ENCODE data around the gene BMP7.
"Not testable (repeated sequence)": the region's sequence is repeated elsewhere in the genome, so short reads cannot be mapped to it uniquely, and the experiment has no call there.

BMP7 gene

DNA sequence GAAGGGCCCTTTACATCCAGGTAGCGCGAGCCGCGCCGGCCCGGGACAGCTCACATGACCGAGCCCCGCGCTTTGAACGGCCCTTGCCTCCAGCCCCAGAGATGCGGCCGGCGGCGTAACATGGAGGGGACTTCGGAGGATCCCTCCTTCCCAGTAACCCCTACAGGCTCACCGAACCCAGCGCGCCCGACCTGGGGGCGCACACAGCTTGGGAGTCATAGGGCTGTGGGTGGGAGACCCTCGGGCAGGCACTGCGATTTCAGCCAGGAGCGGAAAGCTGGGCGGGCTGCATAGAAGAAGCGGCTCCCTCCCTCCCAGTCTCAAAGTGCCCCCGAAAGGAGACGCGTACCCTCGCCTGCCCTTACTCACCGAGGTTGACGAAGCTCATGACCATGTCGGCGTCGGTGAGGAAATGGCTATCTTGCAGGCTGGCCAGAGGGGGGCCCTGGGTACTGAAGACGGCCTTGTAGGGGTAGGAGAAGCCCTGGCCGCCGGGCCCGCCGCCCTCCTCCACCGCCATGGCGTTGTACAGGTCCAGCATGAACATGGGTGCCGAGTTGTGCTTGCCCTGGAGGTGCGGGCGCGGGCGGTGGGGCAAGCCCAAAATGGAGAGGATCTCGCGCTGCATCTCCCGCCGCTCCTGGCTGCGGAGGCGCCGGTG is 975 bp downstream of the BMP7 start:
- no peak for DNase-seq (ENCODE audit: low read depth)

DNA sequence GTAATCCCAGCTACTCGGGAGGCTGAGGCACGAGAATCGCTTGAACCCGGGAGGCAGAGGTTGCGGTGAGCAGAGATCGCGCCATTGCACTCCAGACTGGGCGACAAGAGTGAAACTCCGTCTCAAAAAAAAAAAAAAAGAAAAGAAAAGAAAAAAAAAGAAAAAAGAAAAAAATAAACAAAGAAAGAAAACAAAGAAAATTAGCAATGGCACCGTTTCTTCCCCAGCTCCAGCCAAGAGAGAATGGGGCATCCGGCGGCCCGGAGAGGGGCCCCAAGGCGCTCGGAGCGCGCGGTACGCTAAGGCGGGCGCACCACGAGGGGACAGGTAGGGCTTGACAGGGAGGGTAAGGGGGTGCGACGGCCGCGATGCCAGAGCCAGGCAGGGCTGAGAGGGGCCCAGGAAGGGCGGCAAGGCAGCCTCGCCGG is 1.5 kb downstream of the BMP7 start:
- not testable (repeated sequence) for DNase-seq (ENCODE audit: low read depth)

DNA sequence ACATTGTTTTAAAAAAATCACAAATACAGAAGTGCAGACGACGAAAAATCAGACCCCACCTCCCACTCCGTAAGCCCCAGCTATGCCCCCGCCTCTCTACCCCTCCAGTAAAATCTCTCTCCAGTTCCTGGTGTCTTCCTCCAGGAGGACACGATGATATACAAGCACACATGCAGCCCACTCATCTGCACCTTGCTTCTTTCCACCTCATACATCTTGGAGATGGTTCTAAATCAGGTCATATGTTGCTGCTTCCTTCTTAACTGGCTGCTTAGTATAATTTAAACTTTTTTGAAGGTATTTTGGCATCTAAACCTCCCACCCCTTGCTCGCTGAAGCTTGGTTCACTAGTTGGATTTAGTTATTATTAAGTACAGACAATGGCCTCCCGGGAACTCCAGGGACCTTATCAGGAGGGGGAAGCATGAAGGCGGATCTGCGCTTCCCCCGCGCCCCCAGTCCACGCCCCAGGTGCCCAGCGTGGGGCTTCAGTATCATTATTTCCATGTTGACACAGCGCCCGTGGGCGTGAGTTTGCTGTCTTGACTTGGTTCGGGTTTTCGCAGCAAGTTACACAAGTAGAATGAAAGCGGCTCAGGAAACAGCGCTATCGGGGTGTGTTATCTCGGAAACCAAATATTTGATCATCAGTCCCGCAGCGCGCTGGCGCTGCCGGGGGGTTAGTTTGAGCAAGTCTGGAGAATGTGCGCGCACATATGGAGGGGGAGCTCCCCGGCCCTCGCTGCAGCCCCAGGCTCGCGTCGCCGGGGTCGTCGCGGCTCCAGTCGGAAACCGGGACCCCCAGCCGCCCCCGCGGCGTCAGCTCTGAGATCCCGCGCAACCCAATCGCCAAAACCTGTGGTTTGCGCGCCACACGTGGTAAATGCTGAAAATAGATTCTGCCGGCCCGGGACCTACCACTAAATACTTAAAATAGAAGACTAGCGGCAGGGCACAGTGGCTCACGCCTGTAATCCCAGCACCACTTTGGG is 2.3 kb downstream of the BMP7 start:
- no peak for DNase-seq (ENCODE audit: low read depth)

DNA sequence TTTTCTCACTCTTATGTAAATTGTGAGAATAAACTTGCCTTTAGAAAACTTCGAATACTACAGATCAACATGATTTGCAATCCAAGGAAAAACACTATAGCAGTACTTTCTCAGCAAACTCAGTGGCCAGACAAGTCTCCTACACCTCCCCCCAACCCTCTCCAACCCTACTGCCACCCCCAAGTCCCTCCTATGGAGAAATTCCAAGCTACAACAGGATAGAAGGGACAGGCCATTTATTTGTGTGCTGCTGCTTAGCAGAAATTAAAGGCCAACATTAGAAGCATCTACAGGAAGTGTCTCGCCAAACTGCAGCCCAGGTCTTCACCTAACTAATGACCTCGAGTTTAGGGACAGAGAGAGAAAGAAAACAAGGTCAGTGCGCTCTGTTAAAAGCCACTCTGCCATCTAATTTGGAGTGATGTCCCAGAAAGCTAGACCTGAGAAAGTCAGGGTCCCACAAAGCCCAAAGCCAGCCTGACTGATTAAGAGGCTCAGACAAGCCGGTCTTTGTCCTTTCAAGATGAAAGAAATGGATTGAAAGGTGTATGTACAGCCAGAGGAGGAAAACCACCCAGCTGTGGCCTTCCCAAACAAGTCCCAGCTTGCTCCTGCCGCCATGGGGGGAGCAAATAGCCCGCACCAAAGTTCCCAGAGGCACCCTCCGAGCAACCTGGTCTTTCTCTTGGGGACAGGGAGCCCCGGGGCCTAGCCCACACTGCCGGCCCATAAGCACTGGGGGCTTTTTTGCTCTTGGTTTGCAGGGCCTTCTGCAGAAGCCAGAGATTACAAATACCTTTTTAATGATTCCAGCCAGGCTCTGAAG is 3.4 kb downstream of the BMP7 start:
- DNase-seq (ENCODE audit: low read depth) = no peak

DNA sequence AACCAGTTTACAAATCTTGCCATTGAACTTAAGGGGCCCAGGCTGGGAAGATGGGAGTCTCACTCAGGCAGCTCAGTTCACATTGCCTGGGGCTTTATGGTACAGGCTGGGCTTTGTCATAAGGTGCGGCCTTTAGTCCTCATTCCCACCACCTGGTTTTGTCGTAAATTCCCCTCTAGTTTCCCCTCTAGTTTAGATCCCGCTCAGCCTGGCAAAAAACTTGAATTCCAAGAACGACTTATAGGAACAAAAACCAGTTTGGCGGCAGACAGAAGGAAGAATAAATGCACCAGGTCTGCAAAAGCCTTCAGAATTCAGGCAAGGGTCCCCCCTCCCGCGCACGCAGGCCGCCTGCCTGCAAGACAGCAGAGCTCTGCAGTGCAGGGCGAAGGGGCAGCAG is 4.1 kb downstream of the BMP7 start:
- DNase-seq (ENCODE audit: low read depth) = no peak

DNA sequence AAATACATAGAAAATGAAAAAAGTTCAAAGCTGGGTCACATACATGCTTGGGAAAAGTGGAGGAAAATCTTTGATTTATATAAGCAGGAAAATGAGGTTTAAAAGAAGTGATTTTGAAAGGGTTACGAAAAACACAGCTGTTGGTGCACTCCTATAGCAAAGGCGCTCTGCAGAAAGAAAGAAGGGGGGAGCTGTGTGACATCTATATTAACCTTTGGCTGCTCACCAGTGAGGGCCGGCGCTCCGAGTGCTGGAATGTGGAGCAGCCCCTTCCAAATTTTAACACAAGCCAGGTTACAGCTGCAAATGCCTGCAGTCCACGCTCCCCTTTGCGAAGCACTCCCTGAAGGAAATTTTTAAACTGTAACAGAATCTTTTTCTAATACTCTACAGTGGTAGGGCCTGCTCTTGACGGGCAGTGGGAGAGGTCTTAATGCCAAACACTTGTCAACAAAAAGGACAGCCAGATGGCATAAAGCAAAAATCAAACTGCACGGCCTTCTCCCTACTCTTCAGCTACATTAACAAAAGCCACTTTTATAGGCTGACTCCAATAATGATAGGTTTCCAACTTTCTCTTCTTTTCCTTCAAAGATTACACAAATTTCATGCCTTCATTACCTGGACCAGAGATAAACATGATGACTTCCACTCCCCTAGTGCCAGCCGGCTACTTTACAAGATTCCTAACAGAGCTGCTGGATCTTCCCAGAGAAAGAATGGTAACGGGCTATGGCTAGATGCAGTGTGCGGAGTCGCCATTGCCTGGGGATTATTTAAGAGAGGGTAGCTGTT is 4.8 kb downstream of the BMP7 start:
- no peak for DNase-seq (ENCODE audit: low read depth)

DNA sequence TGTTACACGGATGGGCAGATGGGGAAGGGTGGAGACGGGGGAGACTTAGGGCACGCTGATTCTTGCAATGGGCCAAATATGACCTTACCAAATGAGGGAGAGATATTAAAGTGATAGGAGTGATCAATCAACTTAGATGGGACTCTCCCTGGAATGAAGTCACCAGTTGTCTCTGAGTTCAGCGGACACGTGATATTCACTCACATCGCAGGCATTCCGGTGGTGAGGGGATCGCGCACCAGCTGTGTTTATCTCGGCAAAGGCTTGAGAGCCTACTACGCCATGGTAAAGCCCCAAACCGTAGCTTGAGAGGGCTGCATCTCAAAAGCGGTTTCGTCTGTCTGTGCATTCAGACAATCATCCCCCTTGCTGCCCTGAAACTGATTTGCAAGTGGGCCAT is 5.5 kb downstream of the BMP7 start:
- no peak for DNase-seq (ENCODE audit: low read depth)

DNA sequence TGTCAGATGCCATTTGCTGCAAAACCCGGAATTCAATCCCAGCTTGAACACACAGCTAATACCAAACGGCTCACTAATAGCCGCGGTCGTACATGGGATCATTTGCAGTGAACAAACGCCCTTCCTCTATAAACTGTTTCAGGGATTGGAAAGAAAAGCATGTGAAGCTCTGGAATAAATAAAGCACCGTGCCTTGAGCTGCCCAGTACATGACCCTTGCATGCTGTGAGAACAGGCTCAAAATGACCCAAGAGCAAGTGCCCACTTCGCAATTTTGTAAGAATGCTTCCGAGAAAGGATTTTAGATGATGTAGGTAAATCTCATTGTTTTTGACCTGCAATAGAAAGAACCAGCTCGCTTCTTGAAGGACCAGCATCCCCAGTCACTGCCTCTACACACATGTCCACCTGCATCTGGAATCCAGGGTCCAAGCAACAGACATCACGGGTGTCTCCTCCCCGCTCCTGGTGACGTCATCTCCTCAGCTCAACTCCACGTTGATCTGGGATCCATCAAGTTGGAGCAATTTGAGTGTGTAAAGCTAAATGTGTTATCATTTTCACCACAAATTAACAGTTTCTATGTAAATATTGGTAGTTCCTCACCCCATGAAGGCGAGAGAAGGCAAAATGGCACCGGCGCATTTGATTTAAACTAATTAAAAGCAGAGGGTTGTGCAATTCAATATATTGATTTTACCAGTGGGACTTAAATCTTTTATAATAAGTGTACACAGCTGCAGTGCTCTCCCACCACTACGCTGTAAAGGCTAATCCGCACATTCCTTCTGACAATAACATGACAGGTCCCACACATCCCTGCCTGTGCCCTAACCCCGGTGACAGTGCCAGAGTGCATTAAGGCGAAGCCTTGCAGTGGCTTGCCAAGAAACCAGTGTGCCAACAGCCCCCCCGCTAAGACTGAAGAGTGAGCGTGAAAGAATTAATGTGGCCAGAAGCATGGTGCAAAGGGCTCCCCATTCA is 6.2 kb downstream of the BMP7 start:
- no peak for DNase-seq (ENCODE audit: low read depth)

DNA sequence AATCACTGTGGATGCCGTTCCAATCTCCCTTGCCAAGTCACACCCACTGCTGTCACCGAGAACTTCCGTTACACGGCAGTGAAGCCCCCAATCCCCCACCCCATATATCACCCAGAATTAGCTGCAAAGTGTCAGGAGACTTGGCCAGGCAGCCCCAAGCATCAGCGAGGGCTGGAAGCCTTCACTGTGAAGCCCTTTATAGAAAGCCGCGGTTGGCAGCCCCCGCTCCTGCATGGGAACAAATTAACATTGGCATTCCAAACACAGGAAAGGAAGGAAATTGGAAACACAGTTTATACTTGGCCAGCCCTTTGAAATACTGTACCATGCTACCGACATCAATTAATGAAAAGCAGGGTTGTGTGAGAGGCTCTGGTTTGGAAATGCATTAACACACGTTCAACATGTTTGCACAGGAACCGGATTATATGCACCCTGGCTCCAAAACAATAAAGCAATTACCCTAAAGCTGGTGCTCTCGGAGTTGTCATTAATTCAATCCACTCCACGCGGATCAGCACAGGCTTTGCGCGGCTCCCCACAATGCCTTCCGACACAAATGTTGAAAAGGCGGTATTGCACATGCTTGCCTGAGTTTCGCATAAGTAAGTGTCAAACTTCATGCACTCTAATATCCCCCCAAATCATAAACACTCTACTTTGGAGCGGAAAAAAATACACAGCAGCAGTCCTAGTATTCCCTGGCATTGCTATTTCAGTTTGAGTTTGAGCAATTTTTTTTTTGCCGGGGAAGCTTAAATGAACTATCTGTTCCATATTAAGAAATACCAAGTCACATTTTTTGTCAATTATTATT is 7.1 kb downstream of the BMP7 start:
- no peak for DNase-seq (ENCODE audit: low read depth)

DNA sequence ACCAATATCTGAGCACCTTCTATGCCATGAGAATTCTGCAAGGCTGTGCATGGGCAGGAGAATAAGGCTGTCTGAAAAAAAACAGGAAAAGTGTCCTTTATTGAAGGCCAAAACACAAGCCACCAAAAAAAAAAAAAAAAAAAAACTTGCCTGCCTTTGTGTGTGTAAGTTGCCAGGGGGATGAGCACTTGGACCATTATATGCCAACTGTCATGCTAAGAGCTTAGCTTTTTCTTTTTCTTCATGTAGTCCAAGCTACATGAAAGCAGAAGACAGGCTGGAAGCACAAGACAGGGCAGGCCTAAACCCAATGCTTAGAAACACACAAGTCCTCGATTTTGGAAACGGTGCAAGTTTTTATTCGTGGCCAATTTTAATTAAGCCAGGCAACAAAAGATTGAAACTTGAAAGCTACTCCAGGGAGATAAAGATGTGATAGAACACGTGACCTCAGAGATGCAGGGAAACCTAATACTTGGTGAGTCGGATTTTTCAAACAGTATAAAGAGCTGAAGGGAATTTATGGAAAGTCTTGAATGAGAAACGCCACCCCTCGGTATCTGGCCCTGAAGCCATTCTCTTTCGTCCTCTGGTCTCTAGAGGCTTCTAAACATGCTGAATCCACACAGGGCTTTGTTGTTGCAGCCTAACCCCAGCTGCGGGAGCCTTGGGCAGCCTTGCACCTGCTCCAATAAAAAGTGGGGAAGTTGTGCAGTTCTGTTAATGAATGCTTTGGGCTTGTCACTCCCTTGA is 8.6 kb downstream of the BMP7 start:
- no peak for DNase-seq (ENCODE audit: low read depth)

DNA sequence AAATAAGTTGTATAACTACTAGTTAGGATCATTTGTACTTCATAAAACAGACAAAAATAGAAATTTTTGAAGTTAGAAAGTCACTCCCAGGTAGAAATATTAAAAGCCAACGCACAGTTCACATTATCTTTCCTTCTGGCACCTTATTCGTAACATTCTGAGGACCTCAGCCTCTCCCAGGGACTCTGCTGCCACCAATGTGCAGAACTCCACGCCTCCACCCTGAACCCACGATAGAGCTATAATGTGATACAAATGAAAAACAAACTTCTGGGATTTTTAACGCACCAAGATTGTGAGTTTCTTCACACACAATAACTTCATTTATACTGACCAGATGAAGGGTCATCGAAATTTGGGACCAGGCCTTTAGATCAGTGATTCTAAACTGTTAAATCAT is 9.5 kb downstream of the BMP7 start:
- DNase-seq (ENCODE audit: low read depth) = no peak

DNA sequence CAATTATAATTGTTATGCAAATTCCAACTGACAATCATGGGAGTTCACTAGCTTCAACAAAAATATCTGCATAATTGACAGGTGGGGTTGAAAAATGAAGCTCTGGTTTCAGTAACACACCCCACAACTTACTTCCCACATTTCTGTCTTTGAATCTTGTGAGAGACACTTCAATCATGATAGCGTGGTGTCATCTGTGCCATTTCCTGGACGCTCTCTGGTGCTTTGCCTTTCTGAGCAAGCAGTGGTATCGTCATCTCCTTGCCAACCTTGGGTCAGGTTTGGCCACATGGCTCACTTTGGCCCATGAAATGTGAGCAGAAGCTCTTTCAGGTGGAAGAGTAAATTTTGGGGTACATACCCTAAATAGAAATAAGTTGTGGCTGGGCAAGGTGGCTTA is 10.2 kb downstream of the BMP7 start:
- DNase-seq (ENCODE audit: low read depth) = no peak

DNA sequence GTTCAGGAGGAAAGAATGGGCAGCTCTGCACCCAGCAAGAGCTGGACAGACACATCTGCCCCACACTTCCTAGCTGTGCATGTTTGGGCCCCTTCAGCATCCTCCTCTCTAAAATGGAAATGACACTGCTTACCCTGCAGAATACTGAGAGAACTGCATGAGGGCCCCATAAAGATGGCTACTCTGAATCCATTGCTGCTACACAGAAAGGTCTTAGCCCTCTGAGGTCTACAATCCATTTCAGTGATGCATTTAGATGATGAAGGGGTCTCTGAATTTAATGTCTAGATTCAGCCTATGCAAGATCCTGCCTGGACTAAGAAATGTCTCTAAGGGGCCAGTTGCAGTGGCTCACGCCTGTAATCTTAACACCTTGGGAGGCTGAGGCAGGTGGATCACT is 11.3 kb downstream of the BMP7 start:
- no peak for DNase-seq (ENCODE audit: low read depth)

DNA sequence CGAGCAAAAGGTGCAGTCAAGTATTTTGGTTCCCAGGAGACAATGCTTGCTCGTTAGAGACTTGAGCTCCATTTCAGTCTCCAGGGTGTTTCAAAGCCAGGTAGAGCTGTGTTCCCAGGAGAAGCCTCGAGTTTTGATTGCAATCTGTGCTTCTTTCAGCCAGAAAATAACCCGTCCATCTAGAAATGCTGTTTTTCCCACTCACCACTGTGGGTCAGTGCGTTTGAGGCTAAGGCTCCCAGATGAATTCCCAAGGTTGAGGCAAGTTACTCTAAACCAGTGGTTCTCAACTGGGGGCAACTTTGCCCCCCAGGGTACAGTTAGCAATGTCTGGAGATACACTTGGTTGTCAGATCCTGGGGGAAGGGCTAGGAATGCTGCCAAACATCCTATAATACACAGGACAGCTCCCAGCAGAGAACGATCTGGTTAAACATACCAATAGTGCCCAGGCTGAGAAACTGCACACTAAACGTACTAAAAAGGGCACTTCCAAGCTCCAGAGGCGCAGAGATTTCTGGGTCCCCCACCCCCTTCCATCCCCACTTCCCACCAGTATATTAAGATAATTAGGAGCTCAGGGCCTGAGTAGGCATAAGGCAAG is 13.8 kb downstream of the BMP7 start:
- DNase-seq (ENCODE audit: low read depth) = no peak

DNA sequence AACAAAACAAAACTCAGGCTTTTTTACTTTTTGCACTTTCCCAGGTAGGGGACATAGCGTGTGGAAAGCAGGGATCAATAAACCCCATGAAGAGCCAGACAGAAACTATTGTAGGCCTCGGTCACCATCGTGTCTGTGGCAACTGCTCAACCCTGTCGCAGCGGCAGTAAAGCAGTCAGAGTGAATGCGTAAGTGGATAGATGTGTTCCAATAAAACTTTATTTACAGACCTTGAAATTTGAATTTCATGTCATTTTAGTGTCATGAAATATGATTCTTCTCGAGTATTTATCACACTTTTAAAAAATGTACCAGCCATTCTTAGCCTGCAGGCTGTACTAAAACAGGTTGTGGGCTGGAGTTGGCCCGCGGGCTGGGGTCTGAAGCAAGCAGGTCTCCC is 14.5 kb downstream of the BMP7 start:
- DNase-seq (ENCODE audit: low read depth) = no peak

DNA sequence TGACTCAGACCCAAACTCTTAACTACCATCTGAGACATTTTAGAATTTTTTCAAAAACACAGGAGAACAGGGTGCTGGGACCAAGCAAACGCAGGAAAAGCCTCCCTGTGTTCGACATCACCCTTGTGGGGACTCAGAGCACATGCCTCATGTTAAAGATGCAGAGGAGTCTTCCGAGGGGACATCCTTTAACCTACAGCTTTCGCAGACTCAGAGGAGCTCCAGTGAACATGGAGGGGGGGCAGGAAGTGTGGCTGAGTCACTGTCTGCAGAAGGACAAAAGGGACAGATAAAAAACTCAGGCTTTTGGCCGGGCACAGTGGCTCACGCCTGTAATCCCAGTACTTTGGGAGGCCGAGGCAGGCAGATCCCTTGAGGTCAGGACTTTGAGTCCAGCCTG is 15.1 kb downstream of the BMP7 start:
- DNase-seq (ENCODE audit: low read depth) = no peak

DNA sequence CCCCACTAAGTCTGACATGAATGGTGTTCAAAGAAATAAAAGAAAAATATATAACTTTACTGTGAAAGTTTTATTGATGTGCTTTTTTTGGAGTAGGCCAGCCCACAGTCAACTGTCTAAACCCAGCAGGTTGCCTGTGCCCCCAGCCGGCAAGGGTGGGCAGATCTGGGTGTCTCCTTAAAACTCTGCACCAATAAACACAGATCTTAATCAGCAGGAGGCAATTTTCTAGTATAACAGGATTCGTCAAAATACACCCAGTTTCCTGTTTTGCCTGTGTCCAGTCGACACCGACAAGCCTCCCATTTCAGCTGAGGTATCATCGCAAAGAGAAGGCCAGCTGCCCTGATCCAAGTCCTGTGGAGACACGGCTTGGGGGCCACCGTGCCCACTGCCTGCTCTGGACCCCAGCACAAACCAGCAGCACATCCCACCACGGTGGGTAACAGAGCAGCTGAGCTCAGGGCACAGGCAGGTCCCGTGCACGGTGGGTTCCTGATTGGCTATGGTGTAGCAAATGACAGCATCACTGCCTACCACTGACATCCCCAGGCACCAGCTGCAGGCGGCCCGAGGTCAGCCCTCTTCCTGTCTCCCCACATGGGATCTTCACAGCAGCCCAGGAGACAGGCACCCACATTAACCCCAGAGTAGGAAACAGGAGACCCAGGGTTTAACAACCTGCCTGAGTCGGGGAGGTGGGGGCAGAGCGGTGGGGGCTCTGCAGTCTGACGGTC is 15.7 kb downstream of the BMP7 start:
- no peak for DNase-seq (ENCODE audit: low read depth)

DNA sequence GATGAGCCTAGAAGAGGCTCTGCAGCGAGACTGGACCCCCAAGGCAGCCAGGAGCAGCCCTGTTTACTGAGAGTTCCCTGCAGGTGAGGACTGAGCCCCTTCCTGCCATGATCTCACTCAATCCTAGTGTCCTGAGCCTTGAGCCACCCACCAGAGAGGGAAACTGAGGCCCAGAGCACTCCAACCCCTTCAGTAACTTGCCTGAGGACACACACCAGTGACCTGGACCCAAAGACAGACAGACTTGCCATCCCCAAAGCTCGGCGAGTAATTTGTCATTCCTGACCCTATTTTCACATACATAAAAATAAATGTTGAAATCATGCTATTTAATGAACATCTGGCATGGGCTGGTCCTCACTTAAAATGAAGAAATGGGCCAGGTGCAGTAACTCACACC is 16.7 kb downstream of the BMP7 start:
- no peak for DNase-seq (ENCODE audit: low read depth)

Data from HS-5 (cell line).